ENCODE measurements around the gene SOX1.
A peak's percentile ranks its signal among the peaks of the same experiment; 100 is the strongest.

Gene SOX1

DNA sequence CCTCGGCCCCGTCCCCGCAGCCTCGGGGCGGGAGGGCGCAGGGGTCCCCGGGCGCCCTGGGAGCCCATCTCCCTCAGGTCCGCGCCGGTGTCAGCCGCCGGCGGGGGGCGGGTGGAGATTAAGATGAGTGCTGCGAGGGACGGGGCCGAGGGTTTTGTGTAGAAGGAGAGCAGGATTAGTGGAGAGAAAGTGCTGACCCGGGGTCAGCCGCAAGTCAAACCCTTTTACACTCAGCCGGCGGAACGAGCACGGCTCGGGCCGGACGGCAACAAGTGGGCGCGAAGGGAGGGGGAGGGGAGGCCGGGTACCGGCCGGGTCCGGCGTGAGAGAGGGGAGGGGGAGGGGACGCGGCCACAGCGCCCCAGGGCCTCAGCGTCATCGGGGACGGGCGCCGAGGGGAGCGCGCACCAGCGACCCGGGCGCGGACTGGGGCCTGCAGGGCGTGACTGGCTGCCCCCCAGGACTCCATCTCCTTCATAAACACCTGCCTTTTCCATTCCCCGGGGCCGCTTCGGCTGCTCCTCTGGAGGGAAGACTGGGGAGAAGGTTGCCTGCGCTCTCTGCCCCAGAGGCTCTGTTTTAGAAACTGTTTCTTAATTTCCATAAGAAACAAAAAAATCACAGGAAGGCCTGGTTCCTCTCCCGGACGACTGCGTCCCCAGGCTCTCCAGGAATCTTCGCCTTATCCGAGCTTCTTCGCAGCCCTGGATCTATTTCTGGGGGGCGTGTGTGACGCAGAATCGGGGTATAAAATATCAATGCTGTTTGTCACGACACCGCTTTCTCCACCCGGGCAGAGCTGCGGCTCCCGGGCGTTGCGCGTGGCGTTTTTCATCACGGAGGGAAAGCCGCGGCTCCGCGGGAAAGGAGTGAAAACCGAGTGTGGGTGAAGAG lies 6.5 kb downstream of the SOX1 start:
- DNase-seq: peak; percentile 41 to 77

DNA sequence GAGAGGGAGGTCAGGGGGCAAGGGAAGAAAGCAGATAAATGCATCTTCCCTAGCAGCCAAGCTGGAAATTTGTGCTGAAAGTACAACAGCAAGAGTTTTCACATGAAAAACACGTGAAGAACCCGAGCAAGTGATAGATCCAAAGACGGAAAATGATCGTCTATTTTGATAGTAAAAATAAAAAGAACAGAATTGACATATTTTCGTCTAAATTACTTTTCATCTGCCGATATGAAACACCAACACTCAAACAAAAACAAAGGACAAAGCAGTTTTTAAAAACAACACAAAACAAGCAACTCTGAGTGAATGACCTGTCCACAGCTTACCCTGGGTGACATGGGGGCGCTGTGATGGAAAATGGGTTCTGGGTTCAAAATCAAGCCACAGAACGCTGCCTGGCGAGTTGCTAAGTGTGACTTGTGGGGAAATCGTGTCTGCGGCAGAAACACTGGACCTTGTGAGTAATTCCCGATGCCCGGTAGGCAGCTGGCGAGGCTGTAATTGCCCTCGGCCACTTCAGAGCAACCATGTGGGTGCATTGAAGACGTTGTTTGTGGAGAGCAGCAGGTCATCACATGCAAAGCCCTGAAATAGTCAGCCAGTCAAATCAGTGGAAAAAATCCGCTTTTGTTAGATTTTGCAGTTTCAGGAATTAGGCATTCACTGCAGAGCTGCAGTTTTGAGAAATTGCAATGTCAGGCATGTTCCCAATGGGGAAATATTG lies 7.4 kb downstream of the SOX1 start:
- DNase-seq: no peak

DNA sequence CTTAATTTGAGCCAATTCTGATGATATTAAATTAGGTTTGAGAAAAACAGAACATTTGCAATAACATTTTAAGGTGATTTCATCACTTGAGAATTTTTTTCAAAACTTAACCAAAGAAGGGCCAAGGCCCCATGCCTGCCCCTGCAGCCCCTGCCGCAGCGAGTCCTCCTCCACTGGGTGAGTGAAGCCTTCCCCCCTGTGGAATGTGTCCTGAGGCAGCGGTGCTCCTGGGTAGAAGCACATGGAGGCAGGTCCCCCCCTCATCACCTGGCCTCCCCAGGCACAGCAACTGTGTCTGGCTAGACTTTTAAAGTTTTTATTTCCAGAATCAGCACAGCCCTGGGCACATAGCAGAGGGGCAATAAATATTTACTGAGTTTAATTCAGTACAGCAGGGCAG lies 10.8 kb downstream of the SOX1 start:
- no peak for DNase-seq

- DNase-seq: no peak
Observed at GRCh38 chr13:112078216-112078615, 11.3 kb downstream of the SOX1 start.

GRCh38 chr13:112078879-112079531 lies 12.1 kb downstream of the SOX1 start:
- no peak for DNase-seq

GRCh38 chr13:112079696-112080095 lies 12.7 kb downstream of the SOX1 start:
- peak in 1 of 2 experiments; percentile 22 for DNase-seq

GRCh38 chr13:112083971-112084370 lies 17.0 kb downstream of the SOX1 start:
- DNase-seq: no peak

DNA sequence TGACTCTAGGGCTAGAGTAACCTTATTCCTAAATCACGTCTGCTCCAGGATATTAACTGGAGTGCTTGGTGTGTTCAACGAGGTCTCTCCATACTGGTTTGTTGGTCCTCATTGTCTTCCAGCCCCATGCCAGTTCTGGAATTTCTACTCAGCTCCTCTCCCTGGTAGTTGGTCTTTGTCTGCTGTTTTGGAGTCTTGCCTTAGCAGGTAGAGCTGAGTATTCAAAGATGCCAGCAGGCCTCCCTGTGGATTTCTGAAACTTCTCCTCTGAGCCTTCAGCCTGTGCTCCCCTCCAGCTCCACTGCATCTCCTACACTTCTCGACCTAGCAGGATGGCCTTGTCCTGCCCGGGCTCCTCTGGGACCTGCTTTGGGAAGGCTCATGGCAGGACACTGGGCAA lies 25.5 kb downstream of the SOX1 start:
- no peak for DNase-seq

GRCh38 chr13:112095354-112095753 lies 28.4 kb downstream of the SOX1 start:
- no peak for DNase-seq

DNA sequence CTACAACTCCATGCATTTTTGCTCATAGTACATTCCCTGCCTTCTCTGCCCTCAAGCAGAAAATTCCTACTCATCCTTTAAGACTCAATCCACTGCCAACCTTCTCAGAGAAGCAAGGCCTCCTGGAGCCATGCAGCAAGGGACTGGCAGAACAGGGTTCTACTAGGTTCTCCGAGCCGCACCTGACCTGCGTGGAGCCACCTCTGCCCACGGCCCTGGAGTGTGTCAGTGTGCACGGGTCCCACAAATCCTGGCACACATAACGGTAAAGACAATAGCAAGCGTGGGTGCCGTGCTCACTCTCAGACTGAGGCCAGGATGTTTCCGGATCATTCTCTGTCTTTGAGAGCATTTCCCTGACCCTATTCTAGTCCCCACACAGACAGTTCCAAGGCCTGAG lies 30.0 kb downstream of the SOX1 start:
- no peak for DNase-seq

DNA sequence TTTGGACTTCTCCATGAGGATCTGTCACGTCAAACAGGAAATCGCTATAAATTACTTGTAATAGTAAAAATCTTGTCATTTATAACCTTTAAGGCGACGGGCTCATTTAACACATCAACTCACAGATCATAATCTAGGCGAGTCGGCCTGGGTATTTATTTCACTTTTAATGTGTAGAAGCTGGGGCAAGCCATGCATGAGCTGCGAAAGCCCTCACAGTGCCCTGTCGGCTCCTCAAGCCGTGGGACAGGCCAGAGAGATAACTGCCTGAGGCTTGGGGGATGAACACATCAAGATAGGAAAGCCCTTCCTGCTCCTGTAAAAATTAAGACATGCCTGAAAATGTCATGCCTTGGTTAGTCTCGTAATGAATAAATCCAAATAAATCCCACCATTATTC lies 30.8 kb downstream of the SOX1 start:
- DNase-seq: no peak

- DNase-seq: no peak
Observed at GRCh38 chr13:112098699-112099098, 31.8 kb downstream of the SOX1 start.

DNA sequence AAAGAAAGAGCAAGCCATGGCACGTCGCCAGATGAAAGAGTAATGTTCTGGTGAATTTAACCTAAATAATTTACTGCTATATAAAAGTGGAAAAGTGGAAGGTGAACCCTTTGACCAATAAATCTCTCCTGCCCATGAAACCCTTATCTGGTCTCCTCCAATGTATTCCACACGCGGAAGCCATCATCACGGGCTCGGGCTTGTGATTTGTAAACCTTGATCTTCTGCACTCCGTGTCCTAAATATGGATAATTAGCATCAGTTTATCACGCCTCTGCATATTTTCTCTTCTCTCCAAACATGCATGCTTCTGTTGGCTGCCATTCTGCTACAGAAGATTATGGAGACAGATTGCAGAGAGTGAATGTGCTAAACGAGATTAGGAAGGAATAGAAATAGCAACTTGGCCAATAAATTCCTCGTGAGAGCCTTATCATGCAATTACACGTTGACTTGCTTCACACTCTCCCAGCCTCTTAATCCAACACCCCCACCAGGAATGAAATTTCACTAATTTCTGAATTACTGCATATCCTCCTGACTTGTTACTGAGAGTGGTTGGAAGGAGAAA lies 34.5 kb downstream of the SOX1 start:
- DNase-seq: no peak

- DNase-seq: peak; percentile 92 to 93
Observed at GRCh38 chr13:112102243-112102642, 35.3 kb downstream of the SOX1 start.

- no peak for DNase-seq
Observed at GRCh38 chr13:112103260-112103838, 36.4 kb downstream of the SOX1 start.

DNA sequence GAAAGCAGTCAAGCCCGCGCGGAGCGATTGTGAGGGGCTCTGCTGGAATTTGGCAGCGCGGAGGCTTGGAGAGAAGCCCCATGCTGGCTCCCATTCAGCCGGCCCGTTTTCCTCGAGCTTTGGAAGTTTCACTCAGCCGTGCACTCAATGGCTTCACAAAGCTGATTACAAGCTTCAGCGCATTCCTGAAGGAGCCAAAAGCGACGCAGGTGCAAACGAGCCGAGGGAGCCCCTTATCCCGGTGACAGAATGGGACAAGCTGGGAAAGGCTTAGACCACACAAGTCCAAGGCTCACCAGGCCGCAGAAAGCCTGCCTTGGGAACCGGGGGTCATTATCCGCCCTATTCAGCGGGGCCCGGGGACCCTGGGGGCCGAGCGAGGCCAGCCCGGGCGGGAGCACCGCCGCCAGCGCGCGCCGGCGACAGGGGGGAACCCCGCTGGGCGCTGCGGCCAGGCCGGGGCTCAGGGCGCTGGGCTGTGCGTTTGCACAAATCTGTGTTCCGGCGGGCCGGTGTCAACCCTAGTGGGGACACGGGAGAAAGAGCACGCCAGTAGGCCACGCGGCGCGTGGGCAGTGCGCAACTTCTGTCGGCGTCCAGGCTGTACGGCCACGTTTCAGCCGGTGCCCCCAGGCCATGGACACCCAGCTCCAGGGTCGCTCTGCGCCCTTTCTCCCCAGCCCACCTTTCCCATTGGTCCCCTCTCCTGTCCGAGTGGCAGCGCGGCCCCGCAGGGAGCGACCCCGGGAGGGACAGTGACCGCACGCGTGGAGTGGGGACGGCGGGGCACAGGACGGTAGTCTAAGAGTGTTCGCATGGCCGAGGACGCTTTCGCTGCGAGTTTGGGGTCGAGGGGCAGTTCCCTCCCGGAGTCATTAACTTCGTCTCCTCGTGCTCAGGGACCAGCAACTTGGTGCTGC lies 37.3 kb downstream of the SOX1 start:
- no peak for DNase-seq

DNA sequence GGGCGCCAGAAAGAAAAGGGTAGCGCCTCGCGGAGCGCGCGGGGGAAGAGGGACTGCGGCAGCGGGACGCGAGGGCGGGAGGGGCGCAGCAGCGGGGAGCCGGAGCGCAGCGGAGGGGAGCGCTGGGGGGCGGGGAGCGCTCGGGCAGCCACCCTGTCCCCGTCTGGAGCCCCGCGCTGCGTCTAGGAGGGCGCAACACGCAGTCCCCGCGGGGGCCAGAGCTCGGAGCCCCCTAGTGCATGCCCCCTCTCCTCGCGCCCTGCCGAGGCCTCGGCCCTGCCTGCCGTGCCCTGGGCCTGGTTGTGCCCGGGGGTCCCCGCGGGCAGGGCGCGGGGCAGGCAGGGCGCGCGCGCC lies 37.9 kb downstream of the SOX1 start:
- DNase-seq: no peak

- no peak for DNase-seq
Observed at GRCh38 chr13:112105244-112105681, 38.3 kb downstream of the SOX1 start.

DNA sequence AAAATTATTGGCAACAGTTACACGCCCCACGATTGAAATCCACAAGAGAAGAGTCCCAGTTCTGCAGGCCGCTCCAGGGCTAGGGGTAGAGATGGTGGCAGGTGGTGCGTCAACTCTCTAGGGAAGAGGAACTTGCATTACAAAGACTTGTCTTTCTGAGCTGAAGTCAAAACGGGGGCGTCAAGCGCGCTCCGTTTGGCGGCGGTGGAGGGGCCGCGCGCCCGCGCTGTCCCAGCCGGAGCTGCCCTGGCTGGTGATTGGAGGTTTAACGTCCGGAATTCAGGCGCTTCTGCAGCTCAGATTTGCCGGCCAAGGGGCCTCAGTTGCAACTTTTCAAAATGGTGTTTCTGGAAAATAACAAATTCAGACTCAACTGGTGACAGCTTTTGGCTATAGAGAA lies 38.9 kb downstream of the SOX1 start:
- no peak for DNase-seq

GRCh38 chr13:112106478-112107141 lies 39.7 kb downstream of the SOX1 start:
- DNase-seq: peak; percentile 95 to 99

GRCh38 chr13:112107289-112107688 lies 40.3 kb downstream of the SOX1 start:
- DNase-seq: peak in 1 of 2 experiments; percentile 47
